Gastrocnemius medialis (tissue), 4 donors: ENCODE measurements around the gene SLC39A6. TPM values are rescaled to one million over a fixed set of nuclear protein-coding genes. Genes with fewer than 3 reads are reported as not detected.

Experiments used
- ATAC-seq, 2 donors: fragments of 150-250 bp; one replicate each; pipeline ENCODE4 v1.9.1; 2016
- DNase-seq, 2 donors: peaks; one replicate each; pipeline ENCODE4 v3.0.0-alpha.2; 2019
- H3K27ac ChIP-seq, 4 donors: fragments of 200-600 bp; sonication (generic); 1 replicate in 1 of 4; 2 replicates in 3 of 4; pipeline ENCODE4 v1.5.1; 2016 to 2018; ENCODE audit warnings: mild to moderate bottlenecking in 2 of 4, moderate library complexity in 1 of 4
- H3K27me3 ChIP-seq, 3 donors: fragments of 200-600 bp; sonication (generic) in 2 of 3; 1 replicate in 1 of 3; 2 replicates in 2 of 3; pipeline versions ENCODE4 v1.5.1 to v1.6.0; 2016 to 2019; ENCODE audit warnings: mild to moderate bottlenecking in 1 of 3, moderate library complexity in 1 of 3
- H3K36me3 ChIP-seq, 2 donors: fragments of 200-600 bp; sonication (generic) in 1 of 2; one replicate each; pipeline ENCODE4 v1.5.1; 2017 to 2018
- H3K4me1 ChIP-seq, 2 donors: fragments of 200-600 bp; sonication (generic) in 1 of 2; one replicate each; pipeline ENCODE4 v1.5.1; 2016 to 2017; ENCODE audit warnings: mild to moderate bottlenecking in 2 of 2
- H3K4me3 ChIP-seq, 4 donors: fragments of 200-600 bp; sonication (generic) in 3 of 4; 1 replicate in 1 of 4; 2 replicates in 3 of 4; pipeline ENCODE4 v1.5.1; 2016 to 2019; ENCODE audit warnings: mild to moderate bottlenecking in 2 of 4
- H3K9me3 ChIP-seq, 3 donors: fragments of 200-600 bp; sonication (generic) in 2 of 3; 1 replicate in 1 of 3; 2 replicates in 2 of 3; pipeline ENCODE4 v1.5.1; 2016 to 2019
- CTCF ChIP-seq, 5 experiments: fragments of 450-650 bp in 3 of 5; fragments of 200-600 bp in 2 of 5; sonication (generic) in 2 of 5; IDR thresholded peaks in 4 of 5; conservative IDR thresholded peaks in 1 of 5; 1 replicate in 4 of 5; 2 replicates in 1 of 5; pipeline ENCODE4 v1.5.1; 2016 to 2019; ENCODE audit warnings: antibody characterized with exemption in 5 of 5, mild to moderate bottlenecking in 3 of 5, moderate library complexity in 3 of 5
- POLR2A ChIP-seq, 2 donors: fragments of 450-650 bp; IDR thresholded peaks; one replicate each; pipeline ENCODE4 v1.6.1; 2017; ENCODE audit warnings: antibody characterized with exemption in 2 of 2, mild to moderate bottlenecking in 2 of 2, moderate library complexity in 2 of 2
- in situ Hi-C, 4 donors: fragments of 200-750 bp; cut with MboI; loops; one replicate each; pipeline versions ENCODE4 v1.15.0 to v1.8.0; 2017; ENCODE audit warnings: low sequenced_read_pairs in 4 of 4
- intact Hi-C: fragments of 100-400 bp; cut with DNase I; formaldehyde crosslinking; loops from one replicate; pipeline ENCODE4 v1.15.1; 2023; ENCODE audit warnings: low total_unique reads
- total RNA-seq, 4 donors: library from RNA; depleted of rRNA; stranded (reverse); fragments of >200 nt; gene quantifications; one replicate each; pipeline versions ENCODE4 v1.1.0 to v1.2.3, GENCODE V29; 2016

The SLC39A6 gene
- total RNA-seq, 4 donors from 2014 or later = 16.7 to 24.7 (median 18.3) TPM

GRCh38 chr18:36104749-36105148, 24.4 kb downstream of the SLC39A6 start:
- Histone ChIP-seq H3K36me3 (peaks cover 0 to 7% of the 10 kb centered on the region in 2 donors), H3K27me3 (peaks cover 0 to 5% (median 0%) of the 10 kb centered on the region in 3 donors), H3K9me3 (no peaks in the 10 kb centered on the region), H3K27ac (no peak overlapping the region), H3K4me3 (no peak overlapping the region), H3K4me1 (no peaks in the 10 kb centered on the region)
- intact Hi-C loops = no loop called here
- no peak for ATAC-seq
- no peak for DNase-seq
- in situ Hi-C loops = no loop called here
- TF ChIP-seq CTCF (IDR thresholded peaks at IDR 0.05 in 4 of 5, conservative IDR thresholded peaks at IDR 0.05 in 1 of 5) = no peak
- no peak for TF ChIP-seq POLR2A (IDR thresholded peaks at IDR 0.05)

GRCh38 chr18:36101943-36102342, 27.2 kb downstream of the SLC39A6 start:
- Histone ChIP-seq H3K9me3 (no peaks in the 10 kb centered on the region), H3K4me1 (no peaks in the 10 kb centered on the region), H3K36me3 (no peaks in the 10 kb centered on the region), H3K4me3 (no peak overlapping the region), H3K27ac (no peak overlapping the region), H3K27me3 (peaks cover 0 to 5% (median 0%) of the 10 kb centered on the region in 3 donors)
- DNase-seq (no peak), ATAC-seq (no peak)
- intact Hi-C loops = no loop called here
- TF ChIP-seq POLR2A (IDR thresholded peaks at IDR 0.05) = no peak
- TF ChIP-seq CTCF (IDR thresholded peaks at IDR 0.05 in 4 of 5, conservative IDR thresholded peaks at IDR 0.05 in 1 of 5) = no peak
- in situ Hi-C loops = no loop called here

GRCh38 chr18:36099311-36099710, 29.8 kb downstream of the SLC39A6 start:
- DNase-seq (no peak), ATAC-seq (no peak)
- in situ Hi-C loops = loop anchor here in 3 of 4 donors (5.0 to 10.0 kb wide), 2 partner anchors 183 to 185 kb away; no protein-coding TSS in a partner anchor
- H3K27ac ChIP-seq = no peak overlapping the region
- H3K4me1 ChIP-seq = no peaks in the 10 kb centered on the region
- intact Hi-C loops = no loop called here
- no peaks in the 10 kb centered on the region for H3K36me3 ChIP-seq
- H3K9me3 ChIP-seq = no peaks in the 10 kb centered on the region
- peaks cover 0 to 5% (median 0%) of the 10 kb centered on the region in 3 donors for H3K27me3 ChIP-seq
- H3K4me3 ChIP-seq = no peak overlapping the region
- no peak for TF ChIP-seq POLR2A (IDR thresholded peaks at IDR 0.05)
- no peak for TF ChIP-seq CTCF (IDR thresholded peaks at IDR 0.05 in 4 of 5, conservative IDR thresholded peaks at IDR 0.05 in 1 of 5)

- Histone ChIP-seq H3K36me3 (no peaks in the 10 kb centered on the region), H3K4me3 (no peak overlapping the region), H3K4me1 (peaks cover 0 to 6% of the 10 kb centered on the region in 2 donors), H3K27me3 (peaks cover 0 to under 1% (median 0%) of the 10 kb centered on the region in 3 donors), H3K27ac (no peak overlapping the region), H3K9me3 (no peaks in the 10 kb centered on the region)
- DNase-seq = no peak
- ATAC-seq = no peak
- in situ Hi-C loops = loop anchor here in 3 of 4 donors (5.0 to 10.0 kb wide), 2 partner anchors 185 to 188 kb away; no protein-coding TSS in a partner anchor
- TF ChIP-seq POLR2A (IDR thresholded peaks at IDR 0.05) (no peak), CTCF (IDR thresholded peaks at IDR 0.05 in 4 of 5, conservative IDR thresholded peaks at IDR 0.05 in 1 of 5) (no peak)
- intact Hi-C loops = loop anchor here (1.0 kb wide), 1 partner anchor 187 kb away; no protein-coding TSS in a partner anchor
Measured at GRCh38 chr18:36096955-36097354, 32.2 kb downstream of the SLC39A6 start.
